ENCODE data around the gene RARRES2.

GRCh38 chr7:150355666-150356059, 14.2 kb upstream of the RARRES2 start:
- TF ChIP-seq POLR2A (IDR thresholded peaks at IDR 0.05) = no peak
- no peak for TF ChIP-seq CTCF (IDR thresholded peaks at IDR 0.05)

Measured in Peyer's patch (tissue), 4 donors.